Upper lobe of left lung (tissue), 4 donors: Measurements from ENCODE around the gene TMC3.

Experiments used
- POLR2A ChIP-seq, 4 donors: fragments of 450-650 bp; IDR thresholded peaks; one replicate each; pipeline ENCODE4 v1.5.1; 2016 to 2017; ENCODE audit warnings: antibody characterized with exemption in 4 of 4, mild to moderate bottlenecking in 2 of 4
- POLR2AphosphoS5 ChIP-seq, 2 donors: sonication (generic); formaldehyde crosslinking; IDR thresholded peaks; one replicate each; pipeline ENCODE4 v1.5.1; 2017; ENCODE audit warnings: antibody characterized with exemption in 2 of 2
- TF ChIP-seq, protein P1 (sequence below), 6 experiments: fragments of 450-650 bp in 4 of 6; fragments of 200-600 bp in 2 of 6; sonication (generic) in 2 of 6; IDR thresholded peaks; one replicate each; pipeline ENCODE4 v1.5.1; 2016 to 2019; ENCODE audit warnings: antibody characterized with exemption in 6 of 6

DNA sequence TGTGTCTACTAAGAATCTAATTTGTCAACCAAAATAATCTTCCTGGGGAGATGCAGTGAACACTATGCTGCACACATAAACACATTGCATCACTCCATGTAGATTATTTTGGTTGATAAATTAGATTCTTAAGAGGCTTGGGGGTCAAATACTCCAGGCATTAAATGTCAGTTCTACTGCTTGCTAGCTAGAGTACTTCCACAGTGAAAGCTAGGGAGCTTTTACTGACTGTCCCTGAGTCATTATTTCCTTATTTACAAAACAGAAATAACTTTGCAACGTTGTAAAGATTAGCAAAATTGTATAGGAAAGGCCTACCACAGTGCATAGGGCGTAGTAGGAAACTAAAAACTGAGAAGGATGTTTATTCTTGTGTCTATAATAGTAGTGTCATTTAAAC, 12.9 kb upstream of the TMC3 start:
- TF ChIP-seq, protein P1, sequence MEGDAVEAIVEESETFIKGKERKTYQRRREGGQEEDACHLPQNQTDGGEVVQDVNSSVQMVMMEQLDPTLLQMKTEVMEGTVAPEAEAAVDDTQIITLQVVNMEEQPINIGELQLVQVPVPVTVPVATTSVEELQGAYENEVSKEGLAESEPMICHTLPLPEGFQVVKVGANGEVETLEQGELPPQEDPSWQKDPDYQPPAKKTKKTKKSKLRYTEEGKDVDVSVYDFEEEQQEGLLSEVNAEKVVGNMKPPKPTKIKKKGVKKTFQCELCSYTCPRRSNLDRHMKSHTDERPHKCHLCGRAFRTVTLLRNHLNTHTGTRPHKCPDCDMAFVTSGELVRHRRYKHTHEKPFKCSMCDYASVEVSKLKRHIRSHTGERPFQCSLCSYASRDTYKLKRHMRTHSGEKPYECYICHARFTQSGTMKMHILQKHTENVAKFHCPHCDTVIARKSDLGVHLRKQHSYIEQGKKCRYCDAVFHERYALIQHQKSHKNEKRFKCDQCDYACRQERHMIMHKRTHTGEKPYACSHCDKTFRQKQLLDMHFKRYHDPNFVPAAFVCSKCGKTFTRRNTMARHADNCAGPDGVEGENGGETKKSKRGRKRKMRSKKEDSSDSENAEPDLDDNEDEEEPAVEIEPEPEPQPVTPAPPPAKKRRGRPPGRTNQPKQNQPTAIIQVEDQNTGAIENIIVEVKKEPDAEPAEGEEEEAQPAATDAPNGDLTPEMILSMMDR (IDR thresholded peaks at IDR 0.05): no peak
- TF ChIP-seq POLR2A (IDR thresholded peaks at IDR 0.05) (no peak), POLR2AphosphoS5 (IDR thresholded peaks at IDR 0.05) (no peak)
